GM19025 (cell line): ENCODE measurements around the gene E2F1.
"Not testable (repeated sequence)": the region's sequence is repeated elsewhere in the genome, so short reads cannot be mapped to it uniquely, and the experiment has no call there.

Experiments
- ATAC-seq: cut with Tn5 transposase; IDR thresholded peaks from one replicate; pipeline ENCODE4 v1.9.1; 2021; ENCODE audit warnings: mild to moderate bottlenecking, low read depth, moderate library complexity; ENCODE audit not compliant: unreplicated experiment

The E2F1 gene

DNA sequence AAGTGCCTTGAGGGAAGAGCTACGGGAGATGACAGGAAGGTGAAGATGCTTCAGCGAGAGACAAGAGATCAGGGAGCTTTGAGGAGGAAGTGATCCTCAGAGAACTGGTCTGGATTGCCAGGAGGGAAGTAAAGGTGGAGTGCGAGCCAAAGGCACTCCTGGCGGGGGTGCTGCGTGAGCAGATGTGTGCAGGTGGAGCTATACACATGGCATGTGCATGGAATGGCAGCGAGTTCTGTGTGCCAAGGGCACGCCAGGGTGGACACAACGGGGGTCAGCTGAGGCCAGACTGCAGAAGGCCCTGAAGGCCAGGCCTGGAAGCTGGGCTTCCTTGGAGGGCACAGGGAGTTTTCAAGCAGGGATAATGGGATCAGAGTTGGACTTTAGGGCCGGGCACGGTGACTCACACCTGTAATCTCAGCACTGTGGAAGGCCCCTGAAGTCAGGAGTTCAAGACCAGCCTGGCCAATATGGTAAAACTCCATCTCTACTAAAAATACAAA lies 27.7 kb upstream of the E2F1 start:
- no peak for ATAC-seq

DNA sequence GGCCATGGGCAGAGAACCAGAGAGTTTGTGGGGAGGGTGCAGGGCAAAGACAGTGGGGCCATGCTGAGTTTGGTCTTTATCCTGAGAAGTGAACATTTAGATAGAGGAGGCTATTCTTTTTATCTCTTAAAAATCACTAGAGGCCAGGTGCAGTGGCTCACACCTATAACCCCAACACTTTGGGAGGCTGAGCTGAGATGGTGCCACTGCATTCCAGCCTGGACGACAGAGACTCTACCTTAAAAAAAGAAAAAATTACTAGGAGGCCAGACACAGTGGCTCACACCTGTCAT lies 25.2 kb upstream of the E2F1 start:
- no peak for ATAC-seq

DNA sequence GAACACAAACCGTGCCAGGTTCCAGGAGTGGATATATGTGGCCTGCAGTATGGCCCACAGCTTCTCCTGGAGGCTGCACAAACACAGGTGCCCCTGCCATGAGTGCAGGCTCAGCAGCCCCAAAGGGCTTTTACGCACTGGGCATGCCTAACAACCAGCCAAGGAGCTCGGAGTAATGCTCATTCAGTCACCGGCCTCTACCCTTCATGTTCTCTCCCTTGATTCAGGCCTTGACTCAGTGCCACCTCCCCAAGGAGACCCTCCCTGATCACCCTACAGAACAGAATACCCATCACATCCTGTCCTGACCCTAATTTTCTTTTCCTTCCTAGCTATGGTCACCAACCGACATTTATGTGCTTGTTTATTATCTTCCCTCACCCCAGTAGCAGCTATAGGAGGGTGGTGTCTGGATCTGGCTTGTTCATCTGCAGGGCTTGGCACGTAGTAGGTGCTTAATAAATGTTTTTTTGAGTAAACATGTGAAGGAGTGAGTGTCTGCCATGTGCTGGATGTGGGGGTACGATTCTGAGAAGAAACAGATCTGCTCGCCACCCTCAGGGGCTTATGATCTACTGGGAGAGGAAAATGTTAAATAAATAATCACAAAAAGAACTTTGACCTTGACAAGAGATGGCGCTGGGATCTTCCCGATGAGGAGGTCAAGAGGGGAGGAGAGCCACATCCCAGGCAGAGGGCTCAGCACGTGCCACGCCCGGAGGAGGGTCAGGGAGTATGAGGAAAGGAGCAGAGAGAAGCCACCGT lies 24.7 kb upstream of the E2F1 start:
- no peak for ATAC-seq

DNA sequence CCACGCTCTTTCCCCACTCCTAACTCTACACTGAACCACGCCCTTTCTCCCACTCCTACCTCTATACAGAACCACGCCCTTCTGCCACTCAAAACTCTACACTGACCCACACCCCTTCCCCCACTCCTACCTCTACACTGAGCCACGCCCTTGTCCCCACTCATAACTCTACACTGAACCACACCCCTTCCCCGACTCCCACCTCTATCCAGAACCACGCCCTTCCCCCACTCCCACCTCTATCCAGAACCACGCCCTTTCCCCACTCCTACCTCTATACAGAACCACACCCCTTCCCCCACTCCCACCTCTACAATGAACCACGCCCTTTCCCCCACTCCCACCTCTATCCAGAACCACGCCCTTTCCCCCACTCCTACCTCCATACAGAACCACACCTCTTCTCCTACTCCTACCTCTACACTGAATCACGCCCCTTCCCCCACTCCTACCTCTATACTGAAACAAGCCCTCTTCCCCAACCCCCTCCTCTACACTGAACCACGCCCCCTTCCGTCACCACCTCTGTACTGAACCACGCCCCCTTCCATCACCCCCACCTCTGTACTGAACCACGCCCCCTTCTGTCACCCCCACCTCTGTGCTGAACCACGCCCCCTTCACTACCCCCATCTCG lies 23.8 kb upstream of the E2F1 start:
- ATAC-seq: no peak

DNA sequence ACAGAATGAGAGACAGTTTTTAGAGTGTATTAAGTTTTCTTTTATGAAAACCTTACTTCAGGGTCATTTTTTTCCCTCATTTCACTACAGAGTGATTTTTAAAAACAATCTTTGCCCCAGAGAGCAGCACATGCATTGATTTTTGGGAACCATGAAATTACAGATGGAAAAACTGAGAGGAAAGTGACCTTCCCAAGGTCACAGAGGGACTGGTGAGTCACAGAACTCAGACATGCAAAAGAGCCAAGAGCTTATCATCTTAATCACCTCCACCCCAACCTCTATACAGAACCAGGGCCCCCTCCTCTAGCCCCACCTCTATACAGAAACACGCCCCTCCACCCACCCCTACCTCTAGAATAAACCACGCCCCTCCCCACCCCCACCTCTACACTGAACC lies 23.2 kb upstream of the E2F1 start:
- no peak for ATAC-seq

DNA sequence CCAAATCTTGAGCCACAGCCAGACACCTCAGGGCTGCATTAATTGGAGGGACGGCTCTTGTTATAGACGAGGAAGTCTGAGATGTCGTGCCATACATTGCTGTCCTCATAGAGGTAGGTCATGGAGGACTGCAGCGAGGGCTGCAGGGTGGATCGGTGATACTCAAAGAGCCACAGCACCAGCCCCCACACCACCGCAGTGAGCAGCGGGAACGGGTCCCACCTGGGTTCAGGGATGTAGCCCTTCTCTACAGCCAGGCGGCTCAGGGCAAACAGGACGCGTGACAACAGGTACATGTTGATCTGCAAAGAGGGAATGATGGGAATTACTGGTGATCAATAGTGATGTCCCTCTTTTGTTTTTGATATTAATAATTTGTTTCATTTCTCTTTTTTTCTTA lies 21.5 kb upstream of the E2F1 start:
- ATAC-seq: no peak

DNA sequence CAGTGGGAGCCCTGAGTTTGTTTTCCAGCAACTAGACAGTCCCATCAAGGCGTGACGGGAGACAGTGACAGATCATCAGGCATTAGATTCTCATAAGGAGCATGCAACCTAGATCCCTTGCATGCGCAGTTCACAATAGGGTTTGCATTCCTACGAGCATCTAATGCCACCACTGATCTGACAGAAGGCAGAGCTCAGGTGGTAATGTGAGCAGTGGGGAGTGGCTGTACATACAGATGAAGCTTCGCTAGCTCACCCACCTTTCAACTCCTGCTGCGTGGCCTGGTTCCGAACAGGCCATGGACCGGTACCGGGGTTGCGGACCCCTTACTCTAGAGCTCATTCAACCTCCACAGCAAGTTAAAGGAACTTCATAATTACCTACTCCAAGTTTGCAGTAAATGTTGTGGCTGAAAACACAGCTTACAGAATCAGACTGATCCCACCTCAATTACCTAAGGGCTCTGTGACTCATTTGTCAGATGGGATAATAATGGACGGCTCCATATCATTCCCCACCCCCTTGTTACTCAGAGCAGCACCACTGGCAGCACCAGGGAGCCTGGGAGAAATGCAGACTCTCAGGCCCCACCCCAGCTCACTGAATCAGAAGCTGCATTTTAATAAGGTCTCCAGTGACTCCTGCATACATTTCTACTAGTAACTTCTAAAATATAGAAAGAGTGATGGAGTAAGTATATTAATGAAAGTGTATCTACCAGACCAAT lies 18.2 kb upstream of the E2F1 start:
- ATAC-seq: no peak

DNA sequence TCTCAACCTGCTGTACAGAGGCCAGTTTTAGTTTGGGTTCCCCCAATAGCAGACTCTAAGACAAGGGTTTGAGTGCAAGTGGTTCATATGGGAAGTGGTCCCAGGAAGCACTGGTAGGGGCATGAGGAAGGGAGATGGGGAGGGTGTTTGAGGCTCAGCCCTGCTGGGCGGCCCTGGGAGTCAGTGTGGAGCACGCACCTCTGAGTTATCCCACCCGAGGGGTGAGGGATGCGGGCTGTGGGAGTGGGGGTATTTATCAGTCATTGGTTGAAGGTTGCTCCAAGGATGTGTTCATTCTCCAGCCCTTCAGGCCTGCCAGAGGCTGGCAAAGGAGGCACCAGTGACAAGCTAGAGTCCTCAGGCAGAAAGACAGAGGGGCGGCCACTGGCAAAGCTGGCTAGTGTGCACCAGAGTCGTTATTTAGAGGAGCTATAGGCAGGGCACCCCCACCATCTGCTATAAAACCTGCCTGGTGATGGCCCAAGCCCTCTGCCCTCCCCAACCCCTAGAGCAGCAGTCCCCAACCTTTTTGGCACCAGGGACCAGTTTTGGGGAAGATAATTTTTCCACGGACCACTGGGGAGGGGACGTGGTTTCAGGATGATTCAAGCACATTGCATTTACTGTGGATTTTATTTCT lies 17.4 kb upstream of the E2F1 start:
- no peak for ATAC-seq

DNA sequence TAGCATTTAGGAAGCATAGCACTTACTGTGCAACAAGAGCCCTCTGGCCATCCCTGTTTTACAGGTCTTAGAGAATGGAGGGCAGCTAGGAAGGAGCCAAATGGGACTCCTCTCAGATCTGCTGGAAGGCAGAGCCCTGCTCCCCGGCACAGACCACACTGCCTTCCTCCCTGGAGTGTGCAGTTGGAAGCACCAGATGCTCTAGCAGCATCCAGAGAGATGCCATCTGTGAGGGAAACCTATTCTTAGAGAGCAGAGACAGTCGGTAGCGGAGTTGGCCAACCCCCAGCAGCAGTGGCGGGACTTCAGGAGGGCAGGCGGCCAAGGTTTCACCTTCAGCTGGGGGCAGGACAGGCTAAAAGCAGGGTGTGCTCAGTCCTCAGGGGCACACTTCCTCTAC lies 16.7 kb upstream of the E2F1 start:
- no peak for ATAC-seq

DNA sequence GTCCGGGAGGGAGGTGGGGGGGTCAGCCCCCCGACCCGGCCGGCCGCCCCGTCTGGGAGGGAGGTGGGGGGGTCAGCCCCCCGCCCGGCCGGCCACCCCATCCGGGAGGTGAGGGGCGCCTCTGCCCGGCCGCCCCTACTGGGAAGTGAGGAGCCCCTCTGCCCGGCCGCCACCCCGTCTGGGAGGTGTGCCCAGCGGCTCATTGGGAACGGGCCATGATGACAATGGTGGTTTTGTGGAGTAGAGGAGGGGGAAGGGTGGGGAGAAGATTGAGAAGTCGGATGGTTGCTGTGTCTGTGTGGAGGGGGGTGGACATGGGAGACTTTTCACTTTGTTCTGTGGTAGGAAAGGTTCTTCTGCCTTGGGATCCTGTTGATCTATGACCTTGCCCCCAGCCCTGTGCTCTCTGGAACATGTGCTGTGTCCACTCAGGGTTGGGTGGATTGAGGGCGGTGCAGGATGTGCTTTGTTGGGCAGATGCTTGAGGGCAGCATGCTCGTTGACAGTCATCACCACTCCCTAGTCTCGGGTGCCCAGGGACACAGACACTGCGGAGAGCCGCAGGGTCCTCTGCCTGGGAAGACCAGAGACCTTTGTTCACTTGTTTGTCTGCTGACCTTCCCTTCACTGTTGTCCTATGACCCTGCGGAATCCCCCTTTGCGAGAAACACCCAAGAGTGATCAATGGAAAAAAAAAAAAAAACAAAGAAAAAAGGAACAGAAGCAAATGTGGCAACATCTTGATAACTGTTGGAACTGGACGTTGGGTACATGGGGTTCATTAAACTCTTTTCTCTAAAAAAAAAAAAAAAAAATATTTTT lies 15.7 kb upstream of the E2F1 start:
- ATAC-seq: no peak

DNA sequence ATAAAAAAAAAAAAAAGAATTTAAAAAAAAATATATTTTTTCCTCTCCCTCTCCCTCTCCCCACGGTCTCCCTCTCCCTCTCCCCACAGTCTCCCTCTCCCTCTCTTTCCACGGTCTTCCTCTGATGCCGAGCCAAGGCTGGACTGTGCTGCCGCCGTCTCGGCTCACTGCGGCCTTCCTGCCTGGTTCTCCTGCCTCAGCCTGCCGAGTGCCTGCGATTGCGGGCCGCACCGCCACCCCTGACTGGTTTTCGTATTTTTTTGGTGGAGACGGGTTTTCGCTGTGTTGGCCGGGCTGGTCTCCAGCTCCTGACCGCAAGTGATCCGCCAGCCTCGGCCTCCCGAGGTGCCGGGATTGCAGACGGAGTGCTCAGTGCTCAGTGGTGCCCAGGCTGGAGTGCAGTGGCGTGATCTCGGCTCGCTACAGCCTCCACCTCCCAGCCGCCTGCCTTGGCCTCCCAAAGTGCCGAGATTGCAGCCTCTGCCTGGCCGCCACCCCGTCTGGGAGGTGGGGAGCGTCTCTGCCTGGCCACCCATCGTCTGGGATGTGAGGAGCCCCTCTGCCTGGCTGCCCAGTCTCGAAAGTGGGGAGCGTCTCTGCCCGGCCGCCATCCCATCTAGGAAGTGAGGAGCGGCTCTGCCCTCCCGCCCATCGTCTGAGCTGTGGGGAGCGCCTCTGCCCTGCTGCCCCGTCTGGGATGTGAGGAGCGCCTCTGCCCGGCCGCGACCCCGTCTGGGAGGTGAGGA lies 14.7 kb upstream of the E2F1 start:
- ATAC-seq: not testable (repeated sequence)

DNA sequence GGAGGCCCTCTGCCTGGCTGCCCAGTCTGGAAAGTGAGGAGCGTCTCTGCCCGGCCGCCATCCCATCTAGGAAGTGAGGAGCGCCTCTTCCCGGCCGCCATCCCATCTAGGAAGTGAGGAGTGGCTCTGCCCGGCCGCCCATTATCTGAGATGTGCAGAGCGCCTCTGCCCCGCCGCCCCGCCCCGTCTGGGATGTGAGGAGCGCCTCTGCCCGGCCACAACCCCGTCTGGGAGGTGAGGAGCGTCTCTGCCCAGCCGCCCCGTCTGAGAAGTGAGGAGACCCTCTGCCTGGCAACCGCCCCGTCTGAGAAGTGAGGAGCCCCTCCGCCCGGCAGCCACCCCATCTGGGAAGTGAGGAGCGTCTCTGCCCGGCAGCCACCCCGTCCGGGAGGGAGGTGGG lies 12.8 kb upstream of the E2F1 start:
- not testable (repeated sequence) for ATAC-seq

DNA sequence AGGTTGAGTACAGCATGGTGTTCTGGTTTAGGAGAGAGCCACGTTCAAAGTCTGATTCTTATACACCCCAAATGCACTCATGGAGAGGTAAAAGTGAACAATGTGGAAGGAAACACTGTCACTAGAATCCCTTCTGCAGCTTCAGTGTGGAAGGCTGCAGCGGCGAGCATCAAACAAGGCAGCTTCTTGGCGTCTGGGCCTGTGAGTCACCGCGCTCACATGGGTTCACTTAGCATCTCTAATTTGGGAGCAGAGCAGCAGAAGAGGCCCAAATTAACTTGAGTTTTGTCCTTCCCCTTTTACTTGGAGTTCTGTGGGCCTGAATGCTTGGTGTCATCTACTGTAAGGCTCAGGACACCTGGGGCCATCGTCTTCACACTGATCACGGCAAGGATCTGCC lies 10.9 kb upstream of the E2F1 start:
- no peak for ATAC-seq

DNA sequence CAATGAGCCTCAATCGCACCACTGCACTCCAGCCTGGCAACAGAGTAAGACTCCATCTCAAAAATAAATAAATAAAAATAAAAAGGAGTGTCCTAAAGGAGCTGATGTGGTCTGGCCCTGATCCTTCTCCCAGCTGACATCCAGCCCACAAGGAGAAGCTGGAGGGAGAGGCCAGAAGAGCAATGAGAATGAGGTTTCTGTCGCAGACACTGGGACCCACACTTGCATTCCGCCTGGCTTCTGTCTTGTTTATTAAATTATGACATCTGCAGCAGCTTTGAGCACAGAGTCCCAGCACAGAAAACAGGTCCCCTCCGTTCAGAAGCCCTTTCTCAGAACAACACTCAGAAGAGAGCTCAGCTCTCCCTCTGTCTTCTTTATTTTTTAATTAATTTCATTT lies 10.3 kb upstream of the E2F1 start:
- no peak for ATAC-seq

DNA sequence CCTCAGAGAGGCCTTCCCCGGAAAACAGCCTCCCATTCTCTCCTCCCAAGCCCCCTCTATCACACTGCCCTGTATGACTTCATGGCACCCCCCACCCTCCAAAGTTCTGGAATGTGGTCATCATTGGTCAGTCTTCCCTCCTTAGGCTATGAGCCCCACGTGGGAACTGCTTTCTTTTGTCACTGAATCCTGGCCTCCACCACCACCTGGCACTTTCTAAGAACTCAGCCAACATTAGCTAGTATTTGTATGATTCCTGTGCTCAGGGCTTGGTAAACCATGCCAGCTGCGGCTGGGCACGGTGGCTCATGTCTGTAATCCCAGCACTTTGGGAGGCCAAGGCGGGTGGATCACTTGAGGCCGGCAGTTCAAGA lies 8.4 kb upstream of the E2F1 start:
- no peak for ATAC-seq

DNA sequence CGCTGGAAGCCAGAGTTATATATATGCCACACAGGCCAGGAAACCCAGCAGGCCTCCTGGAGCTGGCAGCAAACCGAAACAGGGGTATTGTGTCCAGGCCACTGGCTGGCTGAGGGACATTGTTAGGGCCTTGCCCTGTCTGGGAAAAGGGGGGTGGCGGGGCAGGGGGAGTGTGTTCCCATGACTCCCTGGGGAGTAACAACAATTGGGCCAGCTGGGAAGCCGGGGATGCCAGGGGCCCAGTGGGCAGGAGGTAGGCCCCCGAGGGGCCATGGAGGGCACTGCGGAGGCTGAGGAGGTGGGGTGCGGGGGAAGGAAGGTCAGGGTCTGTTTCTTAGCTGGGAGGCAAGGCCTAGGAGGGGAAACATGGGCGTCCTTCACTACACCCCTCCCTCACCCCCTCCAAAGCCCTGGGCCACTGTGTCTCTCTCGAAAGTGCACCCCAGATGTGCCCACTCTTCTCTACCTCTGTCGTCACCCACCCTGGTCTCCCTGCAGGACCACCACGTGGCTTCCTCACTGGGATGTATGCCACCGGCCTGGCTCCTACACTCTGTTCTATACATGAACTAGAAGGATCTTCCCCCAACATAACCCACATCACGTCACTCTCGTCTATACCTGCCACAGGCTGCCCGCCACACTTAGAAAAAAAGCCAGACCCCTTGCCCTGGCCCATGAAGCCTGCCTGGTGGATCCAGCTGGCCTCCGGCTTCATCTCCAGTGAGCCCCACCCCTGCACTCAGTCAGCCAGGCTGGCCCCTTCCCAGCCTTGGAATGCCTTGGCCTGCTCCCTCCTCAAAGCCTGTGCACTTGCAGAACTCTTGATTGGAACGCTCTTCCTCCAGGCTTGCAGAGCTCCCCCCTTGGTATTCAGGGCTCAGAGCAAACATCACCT lies 7.8 kb upstream of the E2F1 start:
- no peak for ATAC-seq

DNA sequence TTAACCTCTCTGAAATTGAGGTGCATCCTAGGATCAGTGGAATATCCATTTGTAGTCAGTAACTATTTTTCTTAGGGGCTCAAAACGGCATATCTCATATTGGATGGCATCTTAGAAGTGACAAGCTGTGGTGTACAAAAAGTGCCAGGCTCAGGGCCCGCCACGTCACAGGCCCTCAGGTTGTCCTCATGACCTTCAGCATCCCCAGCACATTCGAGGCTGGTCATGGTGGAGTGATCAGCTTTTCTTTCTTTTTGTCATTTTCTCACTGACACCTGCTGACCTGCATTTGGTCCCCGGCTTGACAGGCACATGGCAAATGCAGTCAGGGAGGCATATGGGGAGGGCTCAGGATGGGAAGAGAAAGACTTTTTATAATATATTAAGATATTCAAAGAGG lies 7.1 kb upstream of the E2F1 start:
- no peak for ATAC-seq

DNA sequence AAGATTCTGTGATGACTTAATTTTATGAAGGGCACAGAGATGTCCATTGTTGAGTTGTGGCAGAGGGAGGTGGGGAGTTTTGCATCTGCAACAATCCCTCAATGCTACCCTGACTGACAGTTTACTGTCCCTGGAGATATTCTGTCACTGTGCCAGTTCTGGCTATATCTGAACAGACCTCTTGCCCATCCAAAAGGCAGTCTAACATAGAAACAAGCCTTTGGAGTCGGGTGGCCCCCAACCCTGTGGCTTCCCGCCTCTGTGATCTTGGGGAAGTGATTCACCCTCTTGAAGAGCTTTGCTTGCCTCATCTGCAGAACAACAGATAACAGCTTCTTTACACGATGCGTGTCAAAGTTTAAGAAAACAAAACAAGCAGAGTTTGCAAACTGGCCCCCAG lies 3.8 kb upstream of the E2F1 start:
- ATAC-seq: no peak

DNA sequence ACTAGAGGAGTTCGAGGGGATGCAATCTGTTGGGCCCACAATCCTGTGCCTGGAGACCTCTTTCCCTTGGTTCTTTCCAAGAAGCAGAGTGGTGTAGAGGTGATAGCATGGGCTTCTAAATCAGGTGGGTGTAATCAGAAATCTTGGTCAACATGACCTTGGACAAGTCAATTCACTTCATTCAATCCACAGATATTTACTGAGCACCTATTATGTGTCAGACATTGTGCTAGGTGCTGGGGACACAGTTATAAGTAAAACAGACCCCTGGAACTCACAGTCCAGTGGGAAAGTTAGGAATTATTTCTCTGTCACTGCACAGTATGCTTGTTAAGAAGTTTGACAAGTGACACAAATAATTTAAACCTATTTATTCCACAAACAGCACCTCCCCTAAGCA lies 3.3 kb upstream of the E2F1 start:
- ATAC-seq: no peak
